GM12891 (cell line): ENCODE results near the gene ANO4.

Source experiments
- PAX5 ChIP-seq: IDR thresholded peaks from 2 replicates; pipeline ENCODE4 v1.6.1; 2011; ENCODE audit warnings: low read length, moderate library complexity, mild to moderate bottlenecking; ENCODE audit not compliant: insufficient read depth, severe bottlenecking
- POLR2A ChIP-seq: IDR thresholded peaks from 2 replicates; pipeline ENCODE4 v1.6.1; 2011; ENCODE audit warnings: low read depth, low read length, control low read depth
- POLR2AphosphoS5 ChIP-seq: IDR thresholded peaks from 2 replicates; pipeline ENCODE4 v1.6.1; 2011; ENCODE audit warnings: low read depth, low read length, control low read depth
- POU2F2 ChIP-seq: IDR thresholded peaks from 2 replicates; pipeline ENCODE4 v1.6.1; 2011; ENCODE audit warnings: low read depth, mild to moderate bottlenecking, control low read depth, low read length, moderate library complexity
- SPI1 ChIP-seq: IDR thresholded peaks from 2 replicates; pipeline ENCODE4 v1.6.1; 2011; ENCODE audit warnings: low read depth, low read length, control low read depth
- TAF1 ChIP-seq: IDR thresholded peaks from 2 replicates; pipeline ENCODE4 v1.6.1; 2011; ENCODE audit warnings: low read depth, low read length, control low read depth

DNA sequence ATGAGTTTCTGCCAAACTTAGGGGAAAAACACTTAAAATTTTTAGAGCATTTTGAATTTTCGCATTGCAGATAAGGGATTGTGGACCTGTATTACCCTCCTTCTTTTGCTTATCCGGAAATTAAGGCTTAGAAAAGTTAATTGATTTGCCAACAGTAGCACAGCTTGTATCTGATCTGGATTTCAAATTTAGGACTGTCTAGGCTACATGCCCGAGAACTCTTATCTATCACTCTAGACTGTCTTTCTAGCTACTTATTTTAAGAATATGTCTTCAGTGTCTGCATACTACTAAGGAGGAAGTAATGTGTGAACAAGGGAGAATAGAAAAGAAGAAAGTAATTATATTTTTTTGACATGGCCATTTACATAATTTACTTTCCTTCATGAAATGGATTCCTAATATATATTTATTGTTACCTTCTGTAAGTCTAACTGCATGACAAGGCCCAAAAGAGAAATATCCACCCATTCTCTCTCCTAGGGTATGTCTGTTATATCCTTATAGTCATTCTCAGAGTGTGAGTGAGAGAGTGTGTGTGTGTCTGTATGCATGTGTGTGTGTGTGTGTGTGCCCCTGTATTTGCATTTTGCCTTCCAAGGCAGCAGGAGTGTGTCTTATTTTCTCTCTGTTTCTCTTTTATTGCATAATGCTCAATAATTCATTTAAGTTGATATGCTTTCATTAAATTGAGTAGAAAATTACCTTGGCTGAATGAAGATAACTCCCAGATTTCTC, 283.4 kb downstream of the ANO4 start:
- TF ChIP-seq POLR2A (no peak), POLR2AphosphoS5 (no peak), TAF1 (no peak), PAX5 (no peak), SPI1 (no peak), POU2F2 (no peak)
